GM20431 (cell line): ENCODE data around the gene DHRS3.
"Not testable (repeated sequence)": the region's sequence is repeated elsewhere in the genome, so short reads cannot be mapped to it uniquely, and the experiment has no call there.

Experiments used
- in situ Hi-C: fragments of 300-500 bp; cut with MseI, MboI; formaldehyde crosslinking; loops from one replicate; pipeline ENCODE4 v1.15.0; 2020; ENCODE audit warnings: low sequenced_read_pairs; ENCODE audit not compliant: unreplicated experiment

DHRS3 gene

DNA sequence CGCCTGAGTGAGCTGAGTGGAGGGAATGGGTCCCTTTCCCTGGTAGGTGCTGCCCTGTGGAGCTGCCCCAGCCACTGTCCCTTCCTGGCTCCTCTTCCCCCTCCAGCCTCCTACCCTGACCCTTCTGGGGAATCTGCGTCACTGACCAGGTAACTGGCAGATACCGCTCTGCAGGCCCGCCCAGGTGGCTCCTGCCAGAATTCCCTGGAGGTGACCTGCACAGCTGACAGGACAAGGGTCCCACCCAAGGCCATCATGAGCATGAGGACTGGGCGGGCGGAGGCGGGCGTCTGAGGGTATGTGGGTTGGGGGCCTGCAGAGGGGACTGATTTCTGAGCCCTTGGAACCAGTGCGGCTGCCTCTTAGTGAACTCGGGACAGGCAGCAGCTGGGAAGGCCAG is 32.5 kb downstream of the DHRS3 start:
- in situ Hi-C loops = no loop called here

DNA sequence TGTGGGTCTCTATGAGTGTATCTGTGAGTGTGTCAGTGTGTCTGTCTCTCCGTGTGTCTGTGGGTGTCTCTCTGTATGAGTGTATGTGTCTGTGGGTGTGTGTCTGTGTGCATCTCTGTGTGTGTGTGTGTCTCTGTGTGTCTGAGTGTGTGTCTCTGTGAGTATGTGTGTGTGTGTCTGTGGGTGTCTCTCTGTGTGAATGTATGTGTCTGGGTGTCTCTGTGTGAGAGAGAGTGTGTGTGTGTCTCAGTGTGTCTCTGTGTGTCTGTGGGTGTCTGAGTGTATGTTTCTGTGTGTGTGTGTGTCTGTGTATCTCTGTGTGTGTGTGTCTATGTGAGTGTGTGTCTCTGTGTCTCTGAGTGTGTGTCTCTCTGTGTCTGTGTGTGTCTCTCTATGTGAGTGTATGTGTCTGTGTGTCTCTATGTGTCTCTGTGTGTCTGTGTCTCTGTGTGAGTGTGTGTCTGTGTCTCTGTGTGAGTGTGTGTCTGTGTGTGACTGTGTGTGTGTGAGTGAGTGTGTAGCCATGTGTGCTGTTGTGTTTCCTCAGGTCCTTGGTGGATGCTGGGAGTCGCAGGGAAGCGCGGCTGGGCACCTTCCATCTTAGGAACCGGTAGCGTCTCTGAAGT is 33.0 kb downstream of the DHRS3 start:
- in situ Hi-C loops = no loop called here

DNA sequence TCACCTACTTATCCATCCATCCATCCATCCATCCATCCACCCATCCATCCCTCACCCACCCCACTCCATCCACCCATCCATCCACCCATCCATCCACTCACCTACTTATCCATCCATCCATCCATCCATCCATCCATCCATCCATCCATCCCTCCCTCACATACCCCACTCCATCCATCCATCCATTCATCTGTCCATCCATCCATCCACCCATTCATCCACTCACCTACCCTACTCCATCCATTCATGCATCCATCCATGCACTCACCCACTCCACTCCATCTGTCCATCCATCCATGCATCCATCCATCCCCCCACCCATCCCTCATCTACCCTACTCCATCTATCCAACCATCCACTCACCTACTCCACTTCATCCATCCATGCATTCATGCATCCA is 34.5 kb downstream of the DHRS3 start:
- in situ Hi-C loops = no loop called here

DNA sequence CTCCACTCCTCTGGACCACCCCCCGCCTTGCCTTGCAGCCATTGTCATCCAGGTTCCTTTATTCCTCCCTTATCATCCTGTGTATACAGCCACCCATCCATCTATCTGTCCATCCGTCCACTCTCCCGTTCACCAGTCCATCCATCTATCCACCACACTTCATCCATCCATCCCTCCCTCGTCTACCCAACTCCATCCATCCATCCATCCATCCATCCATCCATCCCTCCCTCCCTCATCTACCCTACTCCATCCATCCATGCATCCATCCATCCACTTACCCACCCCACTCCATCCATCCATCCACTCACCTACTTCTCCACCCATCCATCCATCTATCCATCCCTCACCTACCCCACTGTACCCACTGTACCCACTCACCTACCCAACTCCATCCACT is 35.4 kb downstream of the DHRS3 start:
- in situ Hi-C loops = no loop called here

DNA sequence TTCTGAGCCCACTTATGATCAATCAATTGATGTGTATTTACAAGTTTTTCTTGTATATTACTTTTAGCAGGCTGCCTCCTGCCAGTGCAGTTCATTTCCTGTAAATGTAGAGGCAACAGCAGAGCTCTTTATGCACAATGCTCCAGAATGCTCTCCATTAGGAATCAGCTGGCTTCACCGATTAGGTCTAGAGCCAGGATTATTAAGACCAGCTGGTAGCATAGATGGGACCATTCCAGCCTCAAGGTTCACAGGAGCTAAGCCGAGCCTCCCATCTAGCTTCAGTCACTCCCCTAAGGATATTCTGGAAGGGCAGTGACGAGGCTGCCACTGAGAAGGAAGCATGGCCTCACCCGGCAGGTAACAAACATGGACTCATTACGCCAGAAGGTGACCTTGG is 36.8 kb downstream of the DHRS3 start:
- in situ Hi-C loops = no loop called here

DNA sequence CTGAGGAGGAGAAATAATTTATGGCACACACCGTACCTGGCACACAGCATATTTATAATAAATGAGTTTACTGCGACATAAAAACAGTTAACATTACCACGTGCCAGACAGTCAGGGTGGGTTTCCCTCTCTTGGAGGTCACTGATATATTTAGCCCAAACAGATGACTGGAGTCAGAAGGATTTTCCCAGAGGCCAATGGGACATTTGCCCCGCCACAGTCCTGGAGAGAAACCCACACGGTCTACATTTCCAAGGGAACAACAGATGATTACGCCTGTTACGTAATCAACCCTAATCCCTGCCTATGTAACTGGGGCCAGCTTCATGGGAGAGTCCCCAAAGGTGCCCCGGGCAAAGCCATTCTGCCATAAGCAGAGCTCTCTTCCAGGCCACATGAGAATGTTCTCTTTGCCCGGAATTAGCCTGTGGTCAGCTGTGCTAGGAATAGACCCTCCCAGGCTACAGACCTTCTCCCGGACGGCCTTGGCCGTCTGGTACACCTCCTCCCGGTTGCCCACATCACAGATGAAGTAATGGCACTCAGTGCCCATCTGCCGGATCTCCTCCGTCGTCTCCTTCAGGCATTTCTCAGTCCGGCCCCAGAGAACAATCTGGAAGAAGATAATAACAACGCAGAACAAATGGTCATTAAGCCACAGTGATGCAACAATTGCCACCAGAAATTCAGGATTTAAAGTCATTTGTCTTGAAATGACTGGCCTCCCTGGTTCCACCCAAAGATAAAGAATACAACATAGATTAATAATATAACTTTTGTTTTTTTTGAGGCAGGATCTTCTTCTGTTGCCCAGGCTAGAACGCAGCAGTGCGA is 37.7 kb downstream of the DHRS3 start:
- in situ Hi-C loops = no loop called here

DNA sequence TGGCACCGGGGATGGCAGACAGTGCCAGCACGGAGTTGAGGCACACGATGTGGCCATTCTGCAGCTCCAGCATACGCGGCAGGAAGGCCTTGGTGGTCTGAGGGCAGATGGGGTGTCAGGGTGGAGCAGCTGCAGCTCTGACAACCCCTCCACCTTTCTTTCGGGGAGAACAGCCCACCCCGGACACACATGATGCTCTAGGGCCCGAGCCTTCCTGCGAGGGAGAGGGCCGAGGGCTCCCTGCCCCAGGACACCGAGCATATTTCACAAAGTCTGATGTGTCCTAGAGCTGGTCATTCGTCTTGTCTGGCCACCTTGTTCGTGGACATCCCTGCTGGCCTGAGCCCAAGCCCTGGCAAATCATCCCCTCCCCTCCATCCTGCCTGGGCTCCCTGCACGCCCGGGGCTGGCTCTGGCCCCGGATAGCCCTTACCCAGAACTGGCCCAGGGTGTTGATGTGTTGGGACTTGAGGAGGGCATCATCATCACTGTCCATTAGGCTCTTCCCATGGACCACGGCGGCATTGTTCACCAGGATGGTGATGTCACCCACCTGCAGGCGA is 39.1 kb downstream of the DHRS3 start:
- in situ Hi-C loops = no loop called here

DNA sequence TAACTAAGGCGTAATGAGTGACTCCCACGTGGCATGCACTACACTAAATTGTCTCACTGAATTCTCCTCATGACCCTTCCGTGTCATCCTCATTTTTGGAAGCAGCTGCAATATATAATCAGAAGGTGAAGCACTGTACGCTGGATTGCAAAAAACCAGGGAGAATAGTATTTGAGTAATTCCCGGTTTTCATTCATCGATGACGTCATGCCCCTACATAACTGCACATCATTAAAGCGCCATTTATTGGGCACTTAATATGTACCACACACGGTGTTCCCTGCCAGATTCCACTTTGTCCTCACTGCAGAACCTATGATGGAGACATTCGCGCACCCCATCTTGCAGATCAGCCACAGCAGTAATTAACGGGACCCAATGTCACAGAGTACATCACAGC is 41.0 kb downstream of the DHRS3 start:
- in situ Hi-C loops = no loop called here

DNA sequence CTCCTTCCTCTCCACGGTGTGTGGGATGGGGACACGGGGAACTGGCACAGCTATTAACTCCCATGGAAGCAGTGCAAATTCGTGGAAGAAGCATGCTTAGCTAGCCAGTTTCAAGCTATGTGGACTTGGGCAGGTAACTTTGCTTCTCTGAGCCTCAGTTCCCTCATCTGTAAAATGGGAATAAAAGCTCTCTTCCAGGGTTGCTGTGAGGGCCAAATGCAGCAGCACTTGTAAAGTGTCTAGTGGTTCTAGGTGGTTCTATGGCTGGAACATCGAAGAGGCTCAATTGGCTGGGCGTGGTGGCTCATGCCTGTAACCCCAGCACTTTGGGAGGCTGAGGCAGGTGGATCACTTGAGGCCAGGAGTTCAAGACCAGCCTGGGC is 43.3 kb downstream of the DHRS3 start:
- in situ Hi-C loops = no loop called here

DNA sequence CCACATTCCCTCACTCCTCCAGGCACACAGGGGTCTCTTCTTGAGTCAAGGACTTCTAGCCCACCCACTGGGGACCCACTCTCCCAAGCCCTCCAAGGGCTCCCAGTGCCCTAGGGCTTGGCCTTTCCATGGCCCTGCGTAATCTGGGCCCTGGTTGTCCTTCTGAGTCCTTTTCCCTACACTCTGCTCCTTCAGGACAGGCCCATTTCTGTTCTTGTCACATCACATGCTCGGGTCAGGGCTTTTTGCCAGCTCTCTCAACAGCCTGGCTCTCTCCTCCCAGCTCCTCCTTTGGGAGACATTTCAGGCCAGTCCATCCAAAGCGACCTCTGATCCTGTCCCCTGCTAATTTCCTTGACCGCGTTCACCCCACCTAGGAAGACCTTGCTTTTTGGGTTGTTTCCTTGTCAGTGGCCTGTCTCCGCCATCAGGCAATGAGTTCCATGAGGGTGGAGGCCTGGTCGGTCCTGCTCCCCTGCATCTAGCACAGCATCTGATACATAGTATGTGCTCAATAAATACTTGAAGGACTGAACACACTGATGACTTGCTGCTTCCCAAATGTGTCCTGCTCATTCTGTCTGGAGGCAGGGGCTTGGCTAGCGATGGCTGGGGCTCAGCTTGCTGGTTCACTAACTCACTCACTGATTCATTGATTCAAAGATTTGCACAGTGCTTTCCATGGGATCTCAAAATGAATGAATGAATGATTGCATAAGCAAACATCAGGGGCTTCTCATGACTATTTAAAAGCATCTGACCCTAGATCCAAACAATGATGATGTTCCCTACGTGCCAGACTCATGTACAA is 44.8 kb downstream of the DHRS3 start:
- in situ Hi-C loops = no loop called here

DNA sequence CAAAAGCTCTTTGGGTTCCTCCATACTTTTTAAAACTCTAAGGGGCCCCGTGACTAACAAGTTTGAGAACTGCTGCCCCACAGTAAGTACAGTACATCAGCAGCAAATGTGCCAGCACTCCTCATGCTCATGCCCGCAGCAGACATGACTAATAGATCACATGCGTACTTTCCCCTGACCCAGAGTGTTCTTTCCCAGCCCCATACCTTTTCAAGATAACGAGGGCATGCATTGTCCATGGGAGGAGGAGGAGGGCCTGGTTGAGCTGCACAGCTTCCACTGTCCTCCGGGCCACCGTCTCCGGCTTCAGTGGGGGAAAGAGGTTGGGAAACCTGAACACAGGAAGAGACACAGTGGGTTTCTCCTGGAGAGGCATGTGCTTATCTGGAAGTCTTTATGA is 45.5 kb downstream of the DHRS3 start:
- in situ Hi-C loops = no loop called here

DNA sequence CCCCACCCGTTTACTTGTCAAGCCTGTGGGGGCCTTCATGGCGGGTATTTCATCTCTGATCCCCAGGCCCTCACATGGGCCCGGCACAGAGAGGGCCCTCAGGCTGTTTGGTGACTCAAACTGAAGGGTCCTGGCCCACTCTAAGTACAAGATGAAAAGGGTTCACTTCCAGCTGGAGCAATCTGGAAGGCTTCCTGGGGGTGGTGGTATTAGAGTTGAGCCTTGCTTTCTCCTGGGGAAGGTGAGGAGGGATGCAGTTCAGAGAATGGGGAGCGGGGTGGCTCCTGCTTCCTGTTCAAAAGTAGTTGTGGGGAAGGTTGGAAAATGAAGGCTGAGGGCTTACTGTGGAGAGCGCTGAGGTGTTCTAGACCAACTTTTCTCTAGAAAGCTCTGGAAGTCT is 47.7 kb downstream of the DHRS3 start:
- in situ Hi-C loops = no loop called here

DNA sequence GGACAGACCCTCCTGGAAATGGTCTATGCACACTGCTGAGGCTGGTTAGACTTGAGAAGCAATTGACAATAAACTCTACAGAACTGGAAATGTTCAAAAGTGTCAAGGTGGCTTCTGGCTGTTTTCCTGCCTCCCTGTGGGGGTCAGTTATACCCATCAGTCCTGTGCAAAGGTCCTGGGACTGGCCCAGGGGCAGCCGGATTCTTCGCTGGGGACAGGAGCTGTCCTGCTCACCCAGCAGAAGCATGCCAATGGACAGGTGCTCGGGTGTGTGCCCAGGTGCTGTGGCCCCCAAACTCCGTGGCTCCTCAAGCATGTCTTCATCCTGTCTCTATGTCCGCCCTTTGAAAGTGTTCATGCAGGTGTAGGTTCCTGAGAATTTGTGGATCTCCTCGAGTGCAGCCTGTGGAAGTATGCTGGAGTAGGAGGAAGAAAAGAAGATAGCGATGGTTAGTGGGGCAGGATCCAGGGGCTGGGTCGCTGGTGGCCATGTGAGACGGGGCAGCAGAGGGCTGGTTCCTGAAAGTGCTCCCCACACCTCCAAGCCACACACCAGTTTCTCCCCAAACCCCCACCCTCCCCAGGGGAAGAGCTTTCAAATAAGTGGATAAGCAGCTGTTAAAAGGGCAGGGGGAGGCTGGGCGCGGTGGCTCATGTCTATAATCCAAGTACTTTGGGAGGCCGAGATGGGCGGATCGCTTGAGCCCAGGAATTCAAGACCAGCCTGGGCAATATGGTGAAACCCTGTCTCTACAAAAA is 49.8 kb downstream of the DHRS3 start:
- in situ Hi-C loops = no loop called here

DNA sequence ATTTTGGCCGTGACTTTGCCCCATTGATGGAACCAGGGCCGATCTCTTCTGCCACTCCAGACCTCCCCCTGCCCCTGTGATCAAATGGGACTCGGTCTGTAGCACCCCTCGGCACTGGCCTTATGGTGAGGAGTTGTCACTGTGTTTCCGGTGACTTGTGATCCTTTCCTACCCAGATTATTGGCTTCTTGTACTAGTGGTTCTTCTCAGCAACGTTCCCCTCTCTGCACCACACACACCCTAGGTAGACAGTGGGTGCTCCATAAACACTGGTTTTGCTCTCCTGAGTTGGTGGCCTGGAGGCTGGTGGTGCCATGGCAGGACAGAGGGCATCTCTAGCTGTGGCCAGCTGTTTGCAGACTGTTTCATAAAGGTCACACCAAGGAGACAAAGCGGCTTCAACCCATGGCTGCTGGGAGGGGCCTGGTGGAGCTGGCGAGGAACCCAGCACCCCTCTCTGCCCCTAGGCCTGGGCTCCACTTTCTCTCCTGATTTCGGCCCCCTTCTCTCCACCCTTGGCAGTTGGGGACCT is 50.7 kb downstream of the DHRS3 start:
- in situ Hi-C loops = no loop called here

DNA sequence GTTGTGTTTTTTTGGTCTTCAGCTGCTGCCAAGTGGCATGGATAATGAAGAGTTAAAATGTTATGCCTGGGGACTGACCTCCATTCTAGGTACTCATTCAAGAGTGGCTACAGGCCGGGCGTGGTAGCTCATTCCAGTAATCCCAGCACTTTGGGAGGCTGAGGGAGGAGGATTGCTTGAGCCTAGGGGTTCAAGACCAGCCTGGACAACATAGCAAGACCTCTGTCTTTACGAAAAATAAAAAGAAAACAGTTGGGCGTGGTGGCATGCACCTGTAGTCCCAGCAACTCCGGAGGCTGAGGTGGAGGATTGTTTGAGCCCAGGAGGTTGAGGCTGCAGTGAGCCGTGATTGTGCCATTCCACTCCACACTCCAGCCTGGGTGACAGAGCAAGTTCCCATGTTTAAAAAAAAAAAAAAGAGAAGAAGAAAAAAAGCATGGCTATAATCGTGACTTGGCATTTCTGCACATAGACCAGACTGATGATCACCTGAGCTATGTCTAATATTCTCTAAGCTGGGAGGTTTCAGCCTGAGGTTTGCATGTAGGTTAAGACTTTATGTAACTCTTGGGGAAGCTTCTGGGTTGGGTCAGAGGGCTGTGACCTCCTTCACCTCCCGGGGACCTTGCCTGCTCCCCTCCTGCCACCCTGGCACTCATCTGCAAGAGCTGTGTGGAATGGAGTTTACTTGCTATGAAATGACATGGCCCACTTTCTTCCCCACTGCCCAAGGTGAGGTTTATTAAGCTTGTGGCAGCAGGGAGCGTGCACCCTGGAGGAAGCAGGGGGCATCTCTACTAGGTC is 51.3 kb downstream of the DHRS3 start:
- in situ Hi-C loops = no loop called here

DNA sequence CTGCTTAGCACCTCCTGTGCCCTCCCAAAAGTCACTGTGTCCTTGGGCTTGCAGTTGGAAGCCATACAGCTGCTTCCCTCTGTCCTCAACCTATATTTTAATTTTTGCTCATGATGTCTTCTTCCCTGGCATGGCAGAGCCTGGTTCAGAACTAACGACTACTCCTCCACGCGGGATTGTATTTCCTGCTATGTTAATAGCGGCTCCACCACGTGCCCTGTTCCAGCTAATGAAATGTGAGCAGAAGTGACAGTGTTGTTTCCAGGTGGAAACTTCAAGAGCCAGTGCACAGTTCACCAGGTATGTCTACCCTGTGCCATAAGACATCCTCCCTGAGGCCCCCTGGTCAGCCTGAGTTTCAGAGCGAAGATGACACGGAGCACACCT is 52.1 kb downstream of the DHRS3 start:
- in situ Hi-C loops = no loop called here

DNA sequence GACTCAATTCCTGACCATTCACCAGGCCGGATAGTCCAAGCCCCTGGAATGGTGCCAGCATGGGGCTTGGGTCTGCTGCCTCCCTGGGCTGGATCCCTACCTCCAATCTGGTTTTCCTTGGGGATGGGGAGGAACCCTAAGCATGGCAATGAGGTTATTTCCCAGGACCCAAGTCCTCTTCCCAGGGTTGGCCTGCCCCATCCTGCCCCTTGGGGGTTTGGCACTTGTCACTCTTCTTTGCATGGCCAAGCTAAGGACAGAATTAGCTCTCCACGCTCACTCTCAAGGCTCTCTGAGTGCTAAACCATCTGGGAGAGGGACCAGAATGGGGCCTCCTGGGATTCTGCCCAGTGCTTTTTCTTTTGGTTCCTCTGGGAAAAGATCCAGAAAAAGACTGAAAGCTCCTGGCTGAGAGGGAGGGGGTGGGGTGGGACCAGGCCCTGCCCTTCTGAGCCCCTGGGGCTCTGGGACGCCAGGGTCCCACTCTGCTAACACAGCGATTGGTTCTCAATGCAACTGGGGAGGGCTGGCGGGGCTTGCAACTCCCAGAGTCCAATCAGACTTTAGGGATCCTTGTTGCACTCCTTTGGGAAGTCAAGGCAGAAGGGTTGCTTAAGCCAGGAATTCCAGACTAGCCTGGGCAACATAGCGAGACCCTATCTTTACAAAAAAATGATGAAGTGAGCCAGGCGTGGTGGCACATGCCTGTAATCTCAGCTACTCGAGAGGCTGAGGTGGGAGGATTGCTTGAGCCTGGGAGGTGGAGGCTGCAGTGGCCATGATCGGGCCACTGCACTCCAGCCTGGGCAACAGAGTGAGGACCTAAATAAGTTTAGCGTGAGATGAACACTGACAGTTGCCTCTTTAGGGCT is 52.7 kb downstream of the DHRS3 start:
- in situ Hi-C loops = no loop called here

DNA sequence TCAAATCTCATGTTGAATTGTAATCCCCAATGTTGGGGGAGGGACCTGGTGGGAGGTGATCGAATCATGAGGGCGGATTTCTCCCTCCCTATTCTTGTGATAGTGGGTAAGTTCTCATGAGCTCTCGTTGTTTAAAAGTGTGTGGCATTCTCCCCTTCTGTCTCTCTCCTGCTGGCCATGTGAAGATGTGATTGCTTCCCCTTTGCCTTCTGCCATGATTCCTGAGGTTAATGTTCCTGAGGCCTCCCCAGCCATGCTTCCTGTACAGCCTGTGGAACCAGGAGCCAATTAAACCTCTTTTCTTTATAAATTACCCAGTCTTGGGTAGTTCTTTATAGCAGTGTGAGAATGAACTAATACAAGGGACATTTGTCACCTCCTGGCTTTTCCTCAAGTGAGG is 53.8 kb downstream of the DHRS3 start:
- in situ Hi-C loops = not testable (repeated sequence)
